Thoracic aorta (tissue), 2 donors: Measurements from ENCODE around the gene GRK2. TPM values are rescaled to one million over a fixed set of nuclear protein-coding genes. Genes with fewer than 3 reads are reported as not detected.

Source experiments
- ATAC-seq: fragments of 150-250 bp; one replicate; pipeline ENCODE4 v1.8.0; 2017; ENCODE audit warnings: low read depth; ENCODE audit not compliant: insufficient number of reproducible peaks, low FRiP score
- DNase-seq: peaks from one replicate; pipeline ENCODE4 v3.0.0-alpha.2; 2020; ENCODE audit warnings: low spot score
- H3K27ac ChIP-seq, 2 donors: fragments of 200-600 bp; sonication (generic); 1 replicate in 1 of 2; 2 replicates in 1 of 2; pipeline ENCODE4 v1.5.1; 2016; ENCODE audit warnings: mild to moderate bottlenecking in 2 of 2, moderate library complexity in 2 of 2
- H3K27me3 ChIP-seq: fragments of 200-600 bp; sonication (generic); replicated peaks from 2 replicates; pipeline ENCODE4 v1.6.0; 2016; ENCODE audit warnings: mild to moderate bottlenecking; ENCODE audit not compliant: insufficient read depth
- H3K36me3 ChIP-seq: fragments of 200-600 bp; sonication (generic); one replicate; pipeline ENCODE4 v1.5.1; 2016
- H3K4me1 ChIP-seq, 2 donors: fragments of 200-600 bp; sonication (generic); 1 replicate in 1 of 2; 2 replicates in 1 of 2; pipeline versions ENCODE4 v1.5.1 to v1.6.0; 2016; ENCODE audit warnings: low read depth in 2 of 2, mild to moderate bottlenecking in 1 of 2; ENCODE audit not compliant: control insufficient read depth in 1 of 2
- H3K4me3 ChIP-seq: fragments of 200-600 bp; sonication (generic); 2 replicates; pipeline ENCODE4 v1.5.1; 2016; ENCODE audit warnings: mild to moderate bottlenecking
- H3K9me3 ChIP-seq: fragments of 200-600 bp; sonication (generic); 2 replicates; pipeline ENCODE4 v1.5.1; 2016
- CTCF ChIP-seq: fragments of 200-600 bp; sonication (generic); IDR thresholded peaks from one replicate; pipeline ENCODE4 v1.5.1; 2019; ENCODE audit warnings: antibody characterized with exemption
- total RNA-seq, 2 donors: library from RNA; depleted of rRNA; stranded (reverse); fragments of >200 nt; gene quantifications; one replicate each; pipeline versions ENCODE4 v1.1.0 to v1.2.3, GENCODE V29; 2016

GRK2 gene
- total RNA-seq, 2 donors from 2014 or later, result 72.8 to 85.2 TPM

DNA sequence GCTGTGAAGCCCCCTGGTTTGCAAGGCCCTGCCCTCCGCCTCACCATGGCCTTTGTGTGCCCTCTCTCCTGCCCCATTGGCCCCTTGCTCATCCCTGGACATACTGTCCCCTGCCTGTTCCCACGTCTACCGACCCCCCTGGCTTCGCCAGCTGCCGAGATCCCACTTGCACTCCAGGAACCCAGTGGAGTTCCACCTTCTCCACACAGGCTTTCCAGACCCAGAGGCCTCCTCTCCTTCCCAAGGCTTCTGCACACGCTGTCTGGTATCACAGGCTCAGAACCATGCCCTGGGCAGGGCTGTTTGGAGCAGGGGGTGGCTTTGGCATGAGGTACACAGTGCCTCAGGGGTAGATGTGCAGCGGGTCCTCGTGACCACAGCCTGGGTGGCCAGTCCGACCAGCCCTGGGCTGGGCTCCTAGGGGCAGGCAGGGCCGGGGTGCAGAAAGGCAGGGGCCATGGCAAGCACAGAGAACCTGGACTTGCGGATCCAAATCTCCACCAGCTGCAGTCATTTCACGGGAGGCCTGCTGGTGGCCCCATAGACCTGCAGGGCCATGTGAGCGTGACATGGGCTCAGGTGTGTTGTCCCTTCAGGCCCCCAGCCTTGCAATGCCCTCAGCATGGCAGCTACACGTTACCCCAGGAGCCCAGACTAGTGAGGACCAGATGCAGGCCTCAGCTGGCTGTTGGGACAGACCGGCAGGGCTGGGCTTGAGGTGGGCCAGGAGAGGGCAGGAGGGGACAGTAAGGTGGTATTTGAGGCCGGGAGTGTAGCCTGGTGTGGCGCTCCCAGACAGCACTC, 9.5 kb downstream of the GRK2 start:
- DNase-seq, result no peak
- no peaks in the 10 kb centered on the region for H3K27me3 ChIP-seq
- peak overlapping the region in 1 of 2 donors; percentile 84 for H3K27ac ChIP-seq
- H3K36me3 ChIP-seq, result peaks cover 20% of the 10 kb centered on the region
- H3K4me1 ChIP-seq, result peaks cover 67 to 82% of the 10 kb centered on the region in 2 donors
- no peak for TF ChIP-seq CTCF
- no peak overlapping the region for H3K4me3 ChIP-seq
- H3K9me3 ChIP-seq, result no peaks in the 10 kb centered on the region
- ATAC-seq, result no peak

DNA sequence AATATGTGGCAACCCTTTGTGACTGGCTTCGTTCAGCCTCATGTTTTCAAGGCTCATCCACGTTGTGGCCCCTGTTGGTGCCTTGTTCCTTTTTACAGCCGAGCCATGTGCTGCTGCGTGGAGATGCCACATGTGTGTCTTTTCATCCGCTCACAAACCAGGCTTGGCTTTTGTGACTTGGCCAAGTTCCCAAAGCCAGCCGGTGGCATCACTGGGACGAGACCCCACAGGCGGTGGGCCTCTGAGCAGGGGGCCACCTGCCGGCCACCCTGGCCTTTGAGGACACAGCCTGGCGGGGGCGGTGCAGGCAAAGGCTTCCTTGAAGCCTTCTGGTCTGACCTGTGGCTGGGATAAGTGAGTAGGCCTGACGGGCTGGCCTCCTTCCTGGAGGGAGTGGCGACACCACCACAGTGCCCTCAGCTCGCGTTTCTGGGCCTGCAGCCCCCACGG, 10.5 kb downstream of the GRK2 start:
- H3K4me1 ChIP-seq, result peaks cover 57 to 72% of the 10 kb centered on the region in 2 donors
- no peak for TF ChIP-seq CTCF
- peak overlapping the region; percentile 68 for H3K4me3 ChIP-seq
- peaks cover 30% of the 10 kb centered on the region for H3K36me3 ChIP-seq
- no peak for DNase-seq
- H3K27ac ChIP-seq, result peak overlapping the region; percentile 81 to 84
- no peaks in the 10 kb centered on the region for H3K9me3 ChIP-seq
- no peaks in the 10 kb centered on the region for H3K27me3 ChIP-seq
- ATAC-seq, result no peak

DNA sequence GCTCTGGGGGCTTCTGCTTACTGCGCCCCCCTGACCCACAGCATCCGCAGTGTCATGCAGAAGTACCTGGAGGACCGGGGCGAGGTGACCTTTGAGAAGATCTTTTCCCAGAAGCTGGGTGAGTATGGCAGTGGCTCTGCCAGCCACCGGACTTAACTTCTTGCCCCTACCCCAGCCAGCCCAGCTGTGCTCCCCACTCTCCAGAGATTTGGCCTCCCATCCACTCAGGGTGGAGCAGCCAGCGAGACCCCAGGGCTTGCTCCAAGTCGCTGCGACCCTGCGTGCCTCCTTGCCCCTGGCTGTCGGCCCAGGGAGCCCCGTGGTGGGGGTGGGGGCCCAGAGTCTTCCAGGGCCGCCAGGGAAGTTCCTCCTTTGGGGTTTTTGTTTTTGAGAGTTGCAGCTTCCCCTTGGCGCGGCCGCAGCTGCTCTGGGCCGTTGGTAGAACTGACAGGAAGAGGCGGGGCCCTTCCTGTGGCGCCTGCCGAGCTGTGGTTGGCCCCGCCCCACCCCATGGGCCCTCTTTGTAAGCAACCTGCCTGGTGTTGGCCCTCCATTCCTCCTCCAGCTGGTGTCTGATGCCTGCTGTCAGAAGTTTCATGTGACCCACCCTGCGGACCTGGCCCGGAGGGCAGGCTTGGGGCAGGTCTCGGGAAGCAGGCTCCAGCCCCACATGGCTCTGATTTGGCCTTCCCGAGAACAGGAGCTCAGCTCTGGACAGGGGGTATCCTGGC, 11.1 kb downstream of the GRK2 start:
- H3K27me3 ChIP-seq, result no peaks in the 10 kb centered on the region
- H3K9me3 ChIP-seq, result no peaks in the 10 kb centered on the region
- peak; percentile 56 for DNase-seq
- TF ChIP-seq CTCF, result no peak
- peak overlapping the region; percentile 68 for H3K4me3 ChIP-seq
- peak overlapping the region; percentile 81 to 84 for H3K27ac ChIP-seq
- peaks cover 36% of the 10 kb centered on the region for H3K36me3 ChIP-seq
- ATAC-seq, result peak; percentile 63
- H3K4me1 ChIP-seq, result peaks cover 51 to 67% of the 10 kb centered on the region in 2 donors

- Histone ChIP-seq H3K36me3 (peaks cover 45% of the 10 kb centered on the region), H3K4me1 (peaks cover 41 to 63% of the 10 kb centered on the region in 2 donors), H3K4me3 (peak overlapping the region; percentile 68), H3K27me3 (no peaks in the 10 kb centered on the region), H3K27ac (peak overlapping the region; percentile 81 to 84), H3K9me3 (no peaks in the 10 kb centered on the region)
- DNase-seq, result no peak
- ATAC-seq, result no peak
- no peak for TF ChIP-seq CTCF
These were observed 12.1 kb downstream of the GRK2 start for GRCh38 chr11:67278135-67278938.
